Loucy (cell line): ENCODE results near the gene COL5A1.

Experiments used
- EZH2phosphoT487 ChIP-seq: fragments of 200-600 bp; IDR thresholded peaks from 2 replicates; pipeline ENCODE4 v1.6.1; 2018; ENCODE audit warnings: antibody characterized with exemption, mild to moderate bottlenecking, moderate library complexity, borderline replicate concordance
- TF ChIP-seq, protein P1 (sequence below): fragments of 200-600 bp; sonication (generic); conservative IDR thresholded peaks from 2 replicates; pipeline ENCODE4 v1.5.1; 2014; ENCODE audit warnings: mild to moderate bottlenecking, antibody characterized with exemption, low read length

DNA sequence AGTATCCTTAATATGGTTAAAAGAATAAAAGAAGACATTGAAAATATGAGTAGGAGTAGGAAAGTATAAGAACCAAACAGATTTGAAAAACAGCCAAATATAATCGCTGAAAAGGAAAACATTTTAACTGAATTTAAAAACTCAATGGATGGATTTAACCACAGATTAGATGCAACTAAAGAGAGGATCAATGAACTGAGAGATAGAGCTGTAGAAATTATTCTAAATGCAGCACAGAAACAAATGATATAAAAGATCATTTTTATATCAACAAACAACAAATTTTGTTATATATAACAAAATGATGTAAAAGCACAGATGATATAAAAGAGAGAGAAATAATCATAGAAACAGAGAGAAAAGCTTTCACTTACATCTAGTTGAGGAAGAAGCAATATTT lies 29.3 kb upstream of the COL5A1 start:
- TF ChIP-seq, protein P1, sequence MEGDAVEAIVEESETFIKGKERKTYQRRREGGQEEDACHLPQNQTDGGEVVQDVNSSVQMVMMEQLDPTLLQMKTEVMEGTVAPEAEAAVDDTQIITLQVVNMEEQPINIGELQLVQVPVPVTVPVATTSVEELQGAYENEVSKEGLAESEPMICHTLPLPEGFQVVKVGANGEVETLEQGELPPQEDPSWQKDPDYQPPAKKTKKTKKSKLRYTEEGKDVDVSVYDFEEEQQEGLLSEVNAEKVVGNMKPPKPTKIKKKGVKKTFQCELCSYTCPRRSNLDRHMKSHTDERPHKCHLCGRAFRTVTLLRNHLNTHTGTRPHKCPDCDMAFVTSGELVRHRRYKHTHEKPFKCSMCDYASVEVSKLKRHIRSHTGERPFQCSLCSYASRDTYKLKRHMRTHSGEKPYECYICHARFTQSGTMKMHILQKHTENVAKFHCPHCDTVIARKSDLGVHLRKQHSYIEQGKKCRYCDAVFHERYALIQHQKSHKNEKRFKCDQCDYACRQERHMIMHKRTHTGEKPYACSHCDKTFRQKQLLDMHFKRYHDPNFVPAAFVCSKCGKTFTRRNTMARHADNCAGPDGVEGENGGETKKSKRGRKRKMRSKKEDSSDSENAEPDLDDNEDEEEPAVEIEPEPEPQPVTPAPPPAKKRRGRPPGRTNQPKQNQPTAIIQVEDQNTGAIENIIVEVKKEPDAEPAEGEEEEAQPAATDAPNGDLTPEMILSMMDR, result no peak
- no peak for TF ChIP-seq EZH2phosphoT487
